Stimulated activated CD8-positive, alpha-beta memory T cell treated with anti-CD3 and anti-CD28 coated beads, Interleukin-2, amount 100 ng/mL, for 1 hour (primary cell): Measurements from ENCODE around the gene IQCK.
"Not testable (repeated sequence)": the region's sequence is repeated elsewhere in the genome, so short reads cannot be mapped to it uniquely, and the experiment has no call there.

Experiments used
- DNase-seq, 2 donors: peaks; one replicate each; pipeline ENCODE4 v3.0.0-alpha.2; 2020; ENCODE audit warnings: low read depth in 2 of 2

The IQCK gene

DNA sequence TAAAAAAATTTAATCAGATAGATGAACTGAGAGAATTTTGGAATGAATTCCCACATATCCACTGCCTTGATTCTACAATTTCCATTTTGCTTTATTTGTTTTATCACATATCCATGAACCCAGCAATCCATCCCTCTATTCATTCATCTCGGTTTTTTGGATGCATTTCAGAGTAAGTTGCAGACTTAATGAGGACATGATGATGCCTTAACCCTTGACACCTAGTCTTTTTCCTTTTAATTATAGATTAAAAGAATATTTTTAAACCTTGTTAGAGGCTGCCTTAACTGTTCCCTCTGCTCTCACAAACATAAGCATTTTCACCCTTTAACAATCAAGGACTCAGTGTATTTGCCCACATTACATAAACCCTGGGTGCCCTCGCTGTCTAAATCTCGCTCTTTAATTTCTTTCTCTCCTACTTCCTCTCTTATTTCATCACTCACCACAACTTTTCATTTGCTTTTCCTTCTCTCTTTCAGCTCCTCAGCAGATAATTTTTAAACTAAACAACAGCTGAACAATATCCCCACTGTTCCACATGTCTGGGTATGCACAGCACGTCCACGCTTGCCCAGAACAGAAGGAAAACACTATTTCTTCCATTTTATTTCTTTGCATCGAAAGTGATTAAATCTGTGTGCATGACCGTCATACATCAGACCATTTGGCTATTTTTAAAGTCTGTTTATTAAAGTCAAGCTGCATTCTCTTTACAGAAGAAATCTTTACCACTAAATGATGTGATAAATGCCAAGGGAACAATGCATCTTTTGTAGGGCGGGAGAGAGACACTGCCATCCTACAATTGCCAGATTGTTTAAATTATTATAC, 39.9 kb downstream of the IQCK start:
- no peak for DNase-seq

DNA sequence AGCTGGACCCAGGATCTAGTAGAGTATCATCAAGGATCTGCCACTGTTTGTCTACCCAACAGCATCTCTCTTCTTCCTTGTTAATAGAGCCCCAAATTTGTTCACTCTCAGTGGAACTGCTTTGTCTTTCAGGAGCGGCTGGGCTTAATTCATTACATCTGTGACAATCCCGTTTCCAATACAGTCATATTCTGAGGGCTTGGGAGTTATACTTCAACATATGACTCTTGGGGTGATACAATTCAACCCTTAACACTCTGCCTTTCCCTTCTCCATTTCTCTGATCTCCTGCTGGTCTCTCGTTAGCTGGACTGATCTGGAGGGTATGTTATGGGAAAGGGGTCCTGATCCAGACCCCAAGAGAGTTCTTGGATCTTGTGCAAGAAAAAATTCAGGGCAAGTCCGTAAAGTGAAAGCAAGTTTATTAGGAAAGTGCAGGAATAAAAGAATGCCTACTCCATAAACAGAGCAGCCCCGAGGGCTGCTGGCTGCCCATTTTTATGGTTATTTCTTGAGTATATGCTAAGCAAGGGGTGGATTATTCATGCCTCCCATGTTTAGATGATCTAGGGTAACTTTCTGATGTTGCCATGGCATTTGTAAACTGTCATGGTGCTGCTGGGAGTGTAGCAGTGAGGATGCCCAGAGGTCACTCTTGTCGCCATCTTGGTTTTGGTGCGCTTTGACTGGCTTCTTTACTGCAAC, 42.4 kb downstream of the IQCK start:
- DNase-seq, result no peak

DNA sequence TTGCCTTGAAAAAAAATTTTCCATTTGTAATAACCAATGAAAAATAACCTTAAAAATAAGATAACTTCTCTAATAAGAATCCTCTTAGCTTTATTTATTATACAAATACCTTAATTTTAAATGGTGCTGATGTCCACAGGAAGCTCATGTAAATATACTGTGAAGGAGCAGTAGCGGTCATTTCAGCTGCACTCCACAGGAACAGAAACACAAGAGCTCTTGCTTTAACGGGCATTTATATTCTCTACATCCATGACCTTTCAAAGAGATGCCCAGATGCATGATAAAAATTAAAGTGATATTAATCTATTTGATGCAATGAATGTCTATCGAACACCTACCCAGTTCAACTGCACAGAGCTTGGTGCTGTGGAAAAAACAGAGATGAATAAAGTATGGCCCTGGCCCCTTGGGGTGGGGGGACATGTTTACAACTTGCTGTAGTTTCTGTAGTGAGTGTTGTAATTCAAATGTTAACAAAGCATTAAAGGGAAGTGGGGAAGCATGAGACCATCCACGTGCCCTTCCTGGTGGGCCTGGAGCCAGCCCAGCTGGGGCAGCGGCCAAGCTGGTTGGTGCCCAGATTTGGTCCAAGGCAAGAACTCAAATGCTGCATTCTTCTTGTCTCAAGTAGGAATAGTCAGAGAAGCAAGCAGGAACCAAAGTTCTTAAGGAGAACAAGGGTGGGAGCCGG, 47.9 kb downstream of the IQCK start:
- no peak for DNase-seq

DNA sequence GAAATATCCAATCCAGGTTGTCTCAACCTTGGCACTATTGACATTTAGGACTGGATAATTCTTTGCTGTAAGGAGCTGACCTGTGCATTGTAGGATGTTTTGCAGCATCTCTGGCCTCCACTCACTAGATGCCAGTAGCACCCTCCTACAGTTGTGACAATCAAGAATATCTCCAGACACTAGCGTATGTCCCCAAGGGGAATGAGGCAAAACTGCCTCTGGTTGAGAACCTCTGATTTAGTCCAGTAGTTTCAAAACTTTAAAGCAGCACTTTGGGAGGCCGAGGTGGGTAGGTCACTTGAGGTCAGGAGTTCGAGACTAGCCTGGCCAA, 48.4 kb downstream of the IQCK start:
- DNase-seq, result no peak

DNA sequence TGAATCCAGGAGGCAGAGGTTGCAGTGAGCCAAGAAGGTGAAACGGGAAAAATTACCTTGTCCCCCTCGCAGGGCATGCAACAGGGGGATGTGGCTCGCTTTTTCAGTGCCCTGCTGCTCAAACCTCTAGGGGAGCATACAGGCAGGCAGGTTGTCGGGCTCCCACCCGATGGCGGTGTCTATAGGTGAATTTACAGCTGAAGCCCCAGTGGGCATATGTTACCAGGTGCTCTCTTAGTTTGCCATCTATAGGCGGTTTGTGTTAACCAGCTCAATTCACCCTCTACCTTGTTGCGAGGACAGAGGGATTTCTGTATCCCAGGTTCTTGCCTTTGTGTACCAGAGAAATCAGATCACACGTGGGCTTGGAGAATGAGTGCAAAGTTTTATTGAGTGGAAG, 48.9 kb downstream of the IQCK start:
- no peak for DNase-seq

DNA sequence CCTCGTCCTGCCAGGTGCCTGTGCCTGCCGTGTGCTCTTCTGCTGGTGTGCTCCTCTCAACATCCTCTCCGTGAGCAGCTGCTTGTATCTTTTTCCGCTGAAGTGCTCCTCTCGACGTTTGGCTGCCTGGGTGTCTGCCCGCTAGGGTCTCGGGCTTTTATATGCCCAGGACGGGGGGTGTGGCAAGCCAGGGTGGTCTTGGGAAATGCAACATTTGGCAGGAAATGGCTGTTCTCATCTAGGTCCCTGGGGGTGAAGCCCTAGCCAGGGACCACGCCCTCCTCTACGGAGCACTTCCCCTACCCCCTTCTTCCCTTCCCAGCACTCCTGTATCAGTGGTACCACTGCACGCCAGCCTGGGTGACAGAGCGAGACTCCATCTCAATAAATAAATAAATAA, 49.4 kb downstream of the IQCK start:
- DNase-seq, result no peak

DNA sequence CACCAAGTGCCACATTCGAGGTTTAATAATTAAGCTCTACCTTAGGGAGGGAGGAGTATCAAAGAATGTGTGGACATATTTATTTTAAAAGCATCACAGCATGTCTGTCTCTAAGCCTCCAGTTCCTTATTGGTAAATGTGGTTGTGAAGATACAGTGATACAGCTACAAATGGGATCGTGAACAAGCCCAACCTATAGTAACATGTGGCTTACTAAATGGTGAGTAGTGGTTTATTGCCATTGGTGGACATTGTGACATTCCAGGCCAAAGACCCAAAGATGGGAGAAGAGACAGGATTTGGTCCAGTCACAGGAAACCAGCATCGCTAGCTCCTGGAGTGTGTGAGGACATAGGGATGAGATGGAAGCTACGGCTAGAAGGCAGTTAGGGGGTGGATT, 51.2 kb downstream of the IQCK start:
- no peak for DNase-seq

DNA sequence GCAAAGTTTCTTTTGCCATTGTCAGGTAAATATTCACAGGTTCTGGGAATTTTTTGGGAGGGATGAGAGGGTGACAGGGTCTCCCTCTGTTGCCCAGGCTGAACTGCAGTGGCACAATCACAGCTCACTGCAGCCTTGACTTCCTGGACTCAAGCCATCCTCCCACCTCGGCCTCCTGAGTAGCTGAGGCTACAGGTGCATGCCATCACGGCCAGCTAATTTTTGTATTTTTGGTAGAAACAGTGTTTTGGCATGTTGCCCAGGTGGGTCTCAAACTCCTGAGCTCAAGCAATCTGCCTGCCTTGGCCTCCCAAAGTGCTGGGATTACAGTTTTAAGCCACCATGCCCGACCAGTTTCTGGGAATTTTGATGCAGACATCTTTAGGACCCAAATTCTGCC, 53.0 kb downstream of the IQCK start:
- DNase-seq, result no peak

DNA sequence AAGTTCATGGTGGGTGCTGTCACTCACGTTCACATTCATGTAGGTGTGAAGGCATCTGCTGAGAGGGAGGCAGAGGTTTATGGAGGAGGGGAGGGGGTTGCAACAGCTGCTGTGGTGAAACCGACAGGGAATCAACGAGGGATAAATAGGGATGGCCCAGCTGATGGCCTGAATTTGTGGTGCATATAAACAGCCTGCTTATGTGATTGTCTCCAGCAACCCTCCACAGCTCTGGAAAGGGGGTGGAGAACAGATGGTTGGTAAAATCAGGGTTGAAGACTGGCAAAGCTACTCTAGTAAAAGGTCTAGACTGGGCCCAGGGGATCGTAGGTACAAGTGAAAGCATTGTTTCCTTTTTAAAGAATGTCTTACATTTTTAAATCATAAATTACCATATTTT, 53.7 kb downstream of the IQCK start:
- DNase-seq, result no peak

DNA sequence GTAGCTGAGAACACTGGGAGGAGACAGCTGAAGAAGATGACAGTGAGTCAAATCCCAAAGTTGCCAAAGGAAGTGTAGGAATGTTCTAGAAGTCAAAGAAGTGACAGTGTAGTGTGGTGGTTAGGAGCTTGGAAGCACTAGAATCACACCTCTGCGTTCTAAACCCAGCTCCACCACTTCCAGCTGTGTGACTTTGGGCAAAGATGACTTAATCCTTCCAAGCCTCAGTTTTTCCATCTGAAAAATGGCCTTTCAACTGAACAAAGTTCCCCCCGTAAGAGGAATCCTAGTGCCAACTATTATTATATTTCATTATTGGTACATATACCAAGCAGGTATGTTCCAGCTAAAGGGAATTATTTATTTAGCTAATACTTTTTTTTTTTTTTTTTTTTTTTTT, 56.0 kb downstream of the IQCK start:
- no peak for DNase-seq

DNA sequence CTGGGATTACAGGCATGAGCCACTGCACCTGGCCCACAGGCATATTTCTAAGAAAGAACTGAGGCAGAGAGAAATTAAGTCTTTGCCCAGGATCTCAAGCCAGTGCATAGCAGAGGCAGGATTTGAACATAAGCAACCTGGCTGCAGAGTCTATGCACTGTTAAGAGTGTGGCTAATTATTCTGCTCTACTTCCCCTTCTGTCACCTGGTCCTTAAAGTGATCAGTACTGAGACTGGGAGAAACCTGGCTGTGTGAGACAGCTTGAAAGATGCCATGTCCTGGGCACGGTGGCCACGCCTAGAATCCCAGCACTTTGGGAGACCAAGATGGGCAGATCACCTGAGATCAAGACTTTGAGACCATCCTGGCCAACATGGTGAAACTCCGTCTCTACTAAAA, 58.1 kb downstream of the IQCK start:
- DNase-seq, result no peak

DNA sequence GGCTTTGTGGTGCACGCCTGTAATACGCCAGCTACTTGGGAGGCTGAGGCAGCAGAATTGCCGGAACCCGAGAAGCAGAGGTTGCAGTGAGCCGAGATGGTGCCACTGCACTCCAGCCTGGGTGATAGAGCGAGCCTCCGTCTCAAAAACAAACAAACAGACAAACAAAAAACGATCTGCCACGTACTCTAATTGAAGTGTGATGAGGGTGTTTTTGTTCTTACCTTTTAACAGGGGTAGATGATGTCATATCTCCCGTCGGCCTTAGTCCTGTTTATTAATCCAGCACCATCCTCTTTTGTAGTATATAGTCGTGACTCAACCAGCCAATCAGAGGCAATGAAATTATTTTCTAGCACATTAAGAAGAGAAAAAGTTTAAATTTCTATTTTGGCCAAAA, 58.5 kb downstream of the IQCK start:
- no peak for DNase-seq

DNA sequence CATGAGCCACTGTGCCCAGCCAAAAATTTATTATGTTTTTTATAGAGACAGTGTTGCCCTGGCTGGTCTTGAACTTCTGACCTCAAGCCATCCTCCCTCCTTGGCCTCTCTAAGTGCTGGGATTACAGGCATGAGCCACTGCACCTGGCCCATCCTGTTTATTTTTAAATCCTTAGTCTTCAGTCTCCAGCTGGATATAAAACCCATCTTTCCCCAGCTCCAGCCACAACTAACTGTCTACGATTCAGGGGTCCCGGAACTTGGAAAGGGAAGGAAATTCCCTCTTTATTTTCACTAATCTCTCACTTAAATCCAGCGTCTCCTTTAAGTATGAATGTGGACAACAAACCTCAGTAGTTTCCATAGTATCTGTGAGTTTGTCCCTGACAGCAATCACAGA, 62.2 kb downstream of the IQCK start:
- DNase-seq, result no peak

DNA sequence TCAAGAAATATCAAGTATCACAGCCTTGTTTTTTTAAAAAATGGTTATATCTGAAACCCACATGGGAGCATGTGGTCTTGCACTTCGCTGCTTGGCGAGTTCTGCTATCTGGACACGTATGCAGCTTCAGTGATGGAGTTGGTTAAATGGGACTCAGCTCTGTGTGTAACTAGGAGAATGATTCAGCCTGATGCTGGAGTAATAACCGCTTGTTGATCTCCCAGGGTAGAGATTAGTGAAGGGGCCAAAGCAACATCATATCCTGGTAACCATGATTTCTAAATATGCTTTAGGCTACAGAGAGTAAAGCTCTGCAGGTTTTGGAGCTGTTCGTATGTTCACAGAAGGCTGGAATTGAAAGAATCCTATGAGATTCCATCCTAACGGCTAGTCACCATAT, 63.2 kb downstream of the IQCK start:
- no peak for DNase-seq

DNA sequence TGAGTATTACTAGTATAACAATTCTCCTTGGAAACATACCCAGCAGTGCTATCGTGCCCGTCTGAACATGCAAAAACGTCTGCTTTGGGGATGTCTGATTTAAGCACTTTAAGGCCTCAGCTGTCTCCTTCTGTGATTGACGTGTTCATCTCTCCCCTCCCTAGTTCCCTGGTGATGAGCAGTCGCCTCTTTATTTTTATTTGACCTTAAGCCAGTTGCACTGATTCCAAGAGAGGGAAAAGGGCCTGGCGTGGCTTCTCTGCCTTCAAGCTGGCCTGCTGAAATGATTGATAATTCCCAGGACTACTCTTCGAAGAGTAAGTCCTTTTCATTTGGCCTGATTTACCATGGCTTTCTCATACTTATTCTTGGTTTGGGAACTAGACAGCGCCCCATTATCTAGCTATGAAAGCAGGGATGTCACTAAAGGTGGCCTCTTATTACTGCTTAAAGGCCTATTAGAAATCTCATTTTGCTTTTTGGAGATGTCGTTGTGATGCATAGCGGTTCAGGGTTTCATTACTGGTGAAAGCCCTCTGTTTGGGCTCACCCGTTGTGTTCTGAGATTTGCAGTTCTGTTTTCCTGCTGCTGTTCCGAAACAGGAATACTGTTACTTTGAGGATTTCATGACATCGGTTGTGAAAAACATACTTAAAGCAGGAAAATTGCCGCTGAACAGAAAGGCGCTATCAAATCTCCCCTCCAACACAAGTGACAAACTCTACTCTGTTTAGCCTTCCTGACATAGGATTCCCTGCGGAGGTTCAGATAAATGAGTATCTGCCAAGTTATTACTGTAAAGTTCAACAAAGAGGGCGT, 65.5 kb downstream of the IQCK start:
- no peak for DNase-seq

DNA sequence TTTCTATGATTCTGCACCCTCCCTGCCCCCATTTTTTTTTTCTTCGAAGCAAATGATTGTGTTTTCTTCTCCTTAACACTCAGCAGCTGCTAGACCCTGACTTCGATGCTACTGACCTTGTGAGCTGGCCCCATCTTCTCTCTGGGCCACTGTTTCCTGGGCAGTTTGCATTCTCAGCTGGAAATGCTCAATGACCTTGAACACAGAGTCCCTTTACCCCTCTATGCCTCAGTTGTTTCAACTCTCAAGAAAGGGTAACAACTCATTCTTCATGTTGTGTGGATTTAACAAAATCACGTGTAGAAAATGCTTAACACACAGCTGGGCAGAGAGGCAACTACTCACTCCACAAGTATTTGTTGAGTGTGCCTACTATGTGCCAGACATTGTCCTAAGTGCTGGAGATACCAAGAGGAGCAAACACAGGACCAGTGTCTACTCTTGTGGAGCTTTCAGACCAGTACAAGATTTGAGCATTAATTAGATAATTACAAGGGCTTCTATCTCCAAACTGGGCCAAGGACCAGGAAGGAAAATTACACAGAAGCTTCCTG, 66.2 kb downstream of the IQCK start:
- DNase-seq, result no peak

DNA sequence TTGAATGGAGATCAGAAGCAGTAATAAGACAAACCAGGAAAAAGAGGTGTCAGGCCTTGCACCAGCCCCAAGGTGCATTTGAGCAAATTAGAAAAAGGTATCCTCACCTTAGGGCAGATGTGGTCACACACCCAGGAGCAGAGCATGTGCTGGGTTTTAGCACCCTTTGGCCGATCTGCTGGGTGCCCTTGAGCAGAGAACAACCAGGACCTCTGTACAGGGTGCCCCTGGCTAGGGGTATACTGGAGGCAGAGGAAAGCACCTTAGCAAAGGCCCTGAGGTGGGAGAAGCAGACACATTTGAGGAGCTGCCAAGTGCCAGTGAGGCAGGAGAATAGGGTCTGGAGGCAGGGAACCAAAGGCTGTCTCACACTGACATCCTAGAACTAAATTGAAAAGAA, 67.0 kb downstream of the IQCK start:
- no peak for DNase-seq

DNA sequence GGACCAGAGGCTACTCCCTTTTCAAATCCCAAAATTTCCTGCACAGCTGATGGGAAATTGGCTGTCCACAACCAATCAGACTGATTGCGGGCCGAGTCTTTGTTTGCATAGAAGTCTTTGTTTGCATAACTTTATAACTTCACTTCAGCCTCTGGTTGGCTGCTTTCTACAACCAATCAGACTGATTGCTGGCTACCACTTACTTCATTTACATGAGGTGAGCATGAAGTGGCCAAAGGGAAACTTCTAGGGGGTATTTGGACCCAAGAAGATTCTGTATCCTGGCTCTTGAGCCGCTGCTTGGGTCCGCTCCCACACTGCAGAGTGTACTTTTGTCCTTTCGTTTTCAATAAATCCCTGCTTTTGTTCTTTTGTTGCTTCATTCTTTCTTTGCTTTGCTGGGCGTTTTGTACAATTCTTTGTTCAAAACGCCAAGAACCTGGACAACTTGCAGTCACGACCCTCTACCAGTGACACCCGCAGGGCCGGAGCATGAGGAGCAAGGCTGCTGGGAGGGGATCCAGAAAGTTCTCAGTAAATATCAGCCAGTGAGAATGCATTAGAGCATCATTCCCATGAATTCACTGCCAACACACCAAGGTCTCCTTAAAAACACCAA, 67.5 kb downstream of the IQCK start:
- DNase-seq, result no peak

DNA sequence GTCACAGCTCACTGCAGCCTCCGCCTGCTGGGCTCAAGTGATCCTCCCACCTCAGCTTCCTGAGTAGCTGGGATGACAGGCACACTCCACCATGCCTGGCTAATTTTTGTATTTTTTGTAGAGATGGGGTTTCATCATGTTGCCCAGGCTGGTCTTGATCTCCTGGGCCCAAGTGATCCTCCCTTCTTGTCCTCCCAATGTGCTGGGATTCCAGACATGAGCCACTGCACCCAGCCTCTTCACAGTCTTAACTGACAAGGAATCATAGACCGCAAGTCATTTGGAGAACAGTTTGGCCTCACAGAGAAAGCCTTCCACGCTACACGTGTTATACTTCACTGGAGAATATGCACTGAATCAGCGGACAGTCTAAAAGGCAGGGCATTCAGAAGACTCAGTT, 83.3 kb downstream of the IQCK start:
- not testable (repeated sequence) for DNase-seq

DNA sequence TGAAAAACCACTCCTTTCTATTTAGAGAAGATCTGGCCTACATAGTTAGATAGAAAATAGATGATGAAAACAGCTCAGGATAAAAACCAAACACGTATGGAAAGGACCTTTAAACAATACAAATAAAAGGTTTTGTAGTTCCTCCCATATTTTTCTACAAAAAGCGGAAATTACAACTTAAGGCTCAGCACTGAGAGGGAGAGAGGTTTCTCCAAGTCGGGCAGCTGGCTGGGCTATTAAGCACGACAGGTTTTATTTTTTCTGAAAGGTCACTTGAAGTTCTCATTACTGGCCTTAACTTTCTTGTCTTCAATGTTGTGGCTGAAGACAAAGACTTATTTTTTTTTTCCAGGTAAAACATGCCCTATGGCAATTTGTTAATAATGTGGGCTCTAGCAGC, 83.8 kb downstream of the IQCK start:
- DNase-seq, result not testable (repeated sequence)

DNA sequence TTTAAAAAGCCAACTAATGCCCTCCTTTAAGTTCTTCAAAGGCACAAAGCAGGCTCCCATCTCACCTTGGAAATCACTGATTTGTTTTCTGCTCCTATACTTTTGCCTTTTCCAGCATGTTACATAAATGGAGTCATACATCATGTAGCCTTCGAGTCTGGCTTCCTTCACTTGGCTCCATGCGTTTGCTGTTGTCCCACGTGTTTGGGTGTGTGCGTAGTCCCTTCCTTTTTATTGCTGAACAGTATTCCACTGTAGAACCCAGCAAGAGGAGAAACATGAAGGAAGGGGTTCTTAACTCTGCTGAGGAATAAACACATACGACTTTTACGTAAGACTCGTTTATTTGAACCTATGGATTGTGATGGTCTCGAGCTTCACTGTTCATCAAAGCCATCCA, 84.5 kb downstream of the IQCK start:
- no peak for DNase-seq
